ENCODE results near the gene FDXR.

The FDXR gene

DNA sequence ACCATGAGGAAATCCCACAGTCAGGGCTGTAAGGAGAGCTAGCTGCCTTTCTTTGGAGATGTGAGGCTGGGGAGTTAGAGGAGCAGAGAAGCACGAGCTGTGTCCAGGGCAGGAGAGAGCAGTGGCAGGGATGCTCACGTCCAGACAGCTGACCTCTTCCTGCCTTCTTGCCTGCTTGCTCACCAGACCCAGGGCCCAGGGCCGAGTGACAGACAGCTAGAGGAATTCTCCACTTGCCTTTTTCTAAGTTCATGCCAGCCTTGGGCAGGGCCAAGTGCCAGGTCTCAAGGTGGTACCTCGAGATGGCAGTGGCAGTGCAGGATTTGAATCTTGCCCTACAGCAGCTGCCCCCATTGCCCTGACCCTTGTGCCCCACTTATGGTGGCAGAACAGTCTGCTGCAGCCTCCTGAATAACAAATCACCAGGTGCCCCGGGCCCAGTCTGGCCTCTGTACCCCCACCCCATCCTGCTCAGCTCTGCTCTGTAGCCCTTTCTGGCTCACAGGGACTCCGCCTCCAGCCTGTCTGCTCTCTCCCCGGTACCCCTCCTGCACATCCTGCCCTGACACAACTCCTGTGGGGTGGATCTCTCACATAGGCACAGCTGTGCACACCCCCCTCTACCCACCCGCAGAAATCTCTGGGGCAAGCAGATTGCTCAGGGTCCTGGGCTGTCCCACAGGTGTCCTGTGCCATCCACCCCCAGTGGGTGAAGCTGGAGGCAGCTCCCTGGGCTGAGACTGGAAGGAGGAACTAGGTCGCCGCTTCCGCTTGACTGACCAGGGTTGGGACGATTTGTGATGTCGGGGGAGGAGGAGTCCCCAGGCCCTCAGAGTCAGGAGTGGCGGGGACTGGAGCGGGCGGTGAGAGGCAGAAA is 39.1 kb downstream of the FDXR start:
- DNase-seq: no peak

- DNase-seq: no peak
These were observed 40.4 kb downstream of the FDXR start for GRCh38 chr17:74832421-74832820.

DNA sequence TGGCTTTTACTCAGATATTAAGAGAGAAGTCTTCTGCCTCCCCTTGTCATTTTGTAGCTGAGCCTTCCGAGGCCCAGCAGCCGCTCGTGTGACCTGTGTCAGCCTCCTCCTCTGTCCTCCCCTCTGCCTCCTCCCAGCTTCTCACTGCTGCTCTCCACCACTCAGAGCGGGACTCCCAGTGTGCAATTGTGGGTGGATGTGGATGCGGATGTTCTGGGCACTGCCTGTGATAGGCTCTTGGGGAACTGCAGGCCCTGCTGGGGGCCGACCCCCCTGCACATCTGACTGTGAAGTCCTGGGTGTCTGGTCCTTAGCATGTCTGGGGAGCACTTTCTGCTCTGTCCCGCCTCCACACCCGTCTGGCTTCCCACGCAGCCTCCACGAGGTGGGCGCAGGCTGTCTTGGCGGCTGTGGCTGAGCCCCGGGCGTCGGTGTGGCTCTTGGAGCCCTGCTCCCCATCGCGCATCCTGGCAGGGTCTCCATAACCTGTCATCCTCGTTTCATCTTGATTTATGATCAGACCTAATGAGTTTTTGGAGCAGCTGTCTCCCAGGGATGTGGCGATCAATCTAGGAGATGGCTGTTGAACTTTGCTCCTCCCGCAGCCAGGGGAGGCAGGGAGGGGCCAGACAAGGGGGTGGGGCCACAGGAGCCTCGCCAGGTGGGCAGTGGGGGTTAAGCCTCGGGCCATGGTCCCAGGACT is 41.2 kb downstream of the FDXR start:
- DNase-seq: no peak

DNA sequence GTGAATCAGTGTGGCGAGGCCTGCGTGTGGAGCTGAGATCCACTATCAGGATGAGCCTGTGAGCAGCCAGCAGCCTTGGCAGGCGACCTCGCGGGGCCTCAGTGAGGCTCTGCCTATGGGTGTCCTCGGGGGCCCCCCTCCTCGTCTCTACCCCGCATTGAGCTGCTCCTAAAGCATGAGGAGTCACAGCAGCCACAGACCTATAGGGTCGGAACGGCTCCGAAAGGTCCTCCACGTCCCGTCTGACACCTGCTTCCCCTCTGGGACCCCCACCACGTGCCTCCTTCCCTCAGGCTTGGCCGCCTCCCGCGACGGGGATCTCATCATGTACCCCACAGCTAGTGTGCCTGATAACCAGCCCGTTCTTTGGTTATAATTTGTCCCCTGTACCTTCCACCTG is 41.9 kb downstream of the FDXR start:
- DNase-seq: no peak

DNA sequence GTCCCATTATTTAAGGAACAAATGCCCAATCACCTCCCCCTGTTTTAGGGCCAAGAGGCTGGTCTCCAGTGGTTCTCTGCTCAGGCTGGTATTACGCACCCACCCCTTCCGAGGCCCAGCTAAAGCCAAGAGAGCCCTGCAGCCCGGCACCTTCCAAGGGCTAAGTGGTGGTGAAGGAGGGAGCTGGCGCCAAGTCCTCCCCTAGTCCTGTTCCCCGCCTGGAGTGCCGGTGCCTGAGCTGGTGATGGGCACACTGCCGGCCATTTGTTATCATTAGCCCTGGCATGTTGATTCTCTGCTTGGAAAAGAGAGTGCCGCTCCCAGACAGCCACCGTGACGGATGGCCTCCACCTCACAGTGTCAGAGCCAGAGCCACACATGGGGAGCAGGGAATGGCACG is 45.0 kb downstream of the FDXR start:
- no peak for DNase-seq

DNA sequence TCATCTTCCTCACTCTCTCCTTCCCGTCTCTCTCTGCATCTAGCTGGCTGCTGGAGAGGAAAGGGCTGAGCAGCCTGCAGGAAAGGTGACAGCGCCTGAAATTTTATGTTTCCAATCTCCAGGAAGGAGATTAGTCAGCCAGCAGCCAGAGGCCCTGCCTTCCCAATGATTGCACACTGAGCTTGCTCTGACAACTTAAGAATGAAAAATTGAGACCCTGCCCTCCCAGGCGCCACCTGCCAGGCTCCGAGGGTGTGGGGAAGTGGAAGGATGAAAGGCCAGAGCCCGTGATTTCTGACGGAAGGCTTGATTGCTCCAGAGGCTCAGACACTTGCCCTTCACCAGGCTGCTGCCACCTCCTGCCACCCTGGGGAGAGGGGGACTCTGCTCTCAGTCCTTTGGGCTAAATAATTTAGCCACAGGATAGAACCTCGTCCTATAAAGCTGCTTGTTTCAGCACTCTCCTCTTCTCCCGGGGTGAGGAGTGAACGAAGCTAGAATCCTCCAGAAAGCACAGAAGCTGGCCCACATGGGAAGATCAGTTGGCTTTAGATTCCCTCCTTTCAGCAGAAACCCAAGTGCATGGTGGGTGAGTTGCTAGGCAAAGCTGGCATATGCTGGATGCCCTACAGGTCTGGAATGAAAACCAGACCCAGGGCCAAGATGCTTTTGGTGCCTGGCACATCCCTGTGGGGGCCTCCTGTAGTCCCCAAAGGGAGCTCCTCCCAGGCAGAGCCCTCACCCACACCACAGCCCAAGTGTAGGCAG is 46.7 kb downstream of the FDXR start:
- DNase-seq: no peak

DNA sequence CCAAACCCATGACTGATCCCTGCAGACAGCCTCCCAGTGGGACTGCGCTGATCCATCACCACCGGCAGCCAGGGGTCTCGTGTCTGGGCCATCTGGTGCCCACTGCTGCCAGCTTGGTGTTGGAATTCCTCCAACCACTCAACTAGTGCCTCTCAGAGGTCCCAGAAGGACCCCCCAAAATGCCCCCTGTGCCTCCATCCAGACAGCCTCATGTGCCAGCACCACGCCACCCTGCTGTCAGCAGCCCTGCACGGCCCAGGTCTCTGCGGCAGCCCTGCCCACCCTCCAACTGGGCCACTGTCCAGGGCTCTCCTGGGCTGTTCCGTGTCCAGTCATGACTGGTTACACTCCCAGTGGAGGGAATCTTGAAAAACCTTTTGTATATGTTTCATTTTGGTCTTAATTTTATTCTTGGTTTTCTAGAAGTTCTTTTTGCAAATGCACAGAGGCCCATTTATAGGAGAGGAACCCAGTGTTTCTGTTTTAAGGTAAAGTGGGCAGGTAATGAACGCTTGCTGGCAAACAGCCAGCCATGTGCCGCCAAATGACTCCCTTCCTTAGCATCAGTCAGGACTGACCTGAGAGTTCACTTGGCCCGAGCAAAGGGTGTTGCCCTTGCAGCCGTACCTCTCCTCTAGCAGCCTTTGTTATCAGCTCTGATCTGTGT is 47.7 kb downstream of the FDXR start:
- DNase-seq: no peak

DNA sequence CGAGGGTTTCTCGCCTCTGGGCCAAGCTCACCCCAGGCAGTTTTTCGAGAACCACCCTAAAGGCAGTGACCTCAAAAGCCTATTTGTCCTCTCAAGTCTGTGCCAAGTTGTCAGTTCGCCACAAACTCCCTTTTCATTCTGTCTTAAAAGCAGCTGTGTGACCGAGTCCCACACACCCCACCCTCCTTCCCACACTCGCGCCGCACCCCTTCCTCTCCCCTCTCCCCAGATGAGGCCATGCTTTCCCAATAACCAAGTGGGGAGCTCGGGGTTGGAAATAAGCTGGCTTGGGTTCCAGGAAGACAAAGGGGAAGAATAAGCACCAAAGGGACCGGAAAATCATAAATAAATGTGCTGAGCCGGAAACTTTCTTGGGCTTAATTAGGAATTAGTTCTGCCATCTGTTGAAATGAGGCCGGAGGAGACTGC is 49.8 kb downstream of the FDXR start:
- no peak for DNase-seq

GRCh38 chr17:74822335-74822938 is 50.4 kb downstream of the FDXR start:
- no peak for DNase-seq

- DNase-seq: no peak
These were observed 51.0 kb downstream of the FDXR start for GRCh38 chr17:74821655-74822334.

DNA sequence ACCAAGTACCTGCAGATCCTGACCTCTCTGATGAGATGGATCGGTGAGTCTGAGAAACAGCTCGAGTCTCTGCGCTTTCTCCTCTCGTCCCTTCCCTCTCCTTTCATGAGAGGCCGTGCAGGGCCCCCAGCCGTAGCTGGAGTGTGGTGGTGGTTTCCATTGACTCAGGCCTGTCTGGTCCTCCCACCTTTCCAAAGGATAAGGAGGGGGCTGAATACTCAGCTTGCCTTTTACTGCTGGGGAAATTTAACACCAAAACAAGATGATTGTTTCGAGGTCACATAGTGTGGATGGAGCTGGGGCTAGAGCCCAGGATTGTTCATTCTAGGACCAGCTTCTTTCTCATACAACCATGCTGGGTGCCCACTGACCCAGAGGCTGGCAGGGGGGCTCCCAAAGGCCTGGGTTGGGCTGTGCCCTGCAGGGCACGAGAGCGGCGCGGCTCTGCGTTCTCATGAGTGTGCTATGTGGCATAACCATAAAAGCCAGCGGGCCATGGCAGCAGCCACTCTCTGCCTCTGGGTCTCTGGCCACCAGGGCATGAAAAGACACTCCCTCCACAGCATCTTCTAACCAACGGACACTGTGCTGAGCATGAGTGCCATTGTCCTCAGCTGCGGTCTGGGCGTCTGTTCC is 52.9 kb downstream of the FDXR start:
- DNase-seq: no peak

- DNase-seq: no peak
These were observed 54.4 kb downstream of the FDXR start for GRCh38 chr17:74818291-74818938.

DNA sequence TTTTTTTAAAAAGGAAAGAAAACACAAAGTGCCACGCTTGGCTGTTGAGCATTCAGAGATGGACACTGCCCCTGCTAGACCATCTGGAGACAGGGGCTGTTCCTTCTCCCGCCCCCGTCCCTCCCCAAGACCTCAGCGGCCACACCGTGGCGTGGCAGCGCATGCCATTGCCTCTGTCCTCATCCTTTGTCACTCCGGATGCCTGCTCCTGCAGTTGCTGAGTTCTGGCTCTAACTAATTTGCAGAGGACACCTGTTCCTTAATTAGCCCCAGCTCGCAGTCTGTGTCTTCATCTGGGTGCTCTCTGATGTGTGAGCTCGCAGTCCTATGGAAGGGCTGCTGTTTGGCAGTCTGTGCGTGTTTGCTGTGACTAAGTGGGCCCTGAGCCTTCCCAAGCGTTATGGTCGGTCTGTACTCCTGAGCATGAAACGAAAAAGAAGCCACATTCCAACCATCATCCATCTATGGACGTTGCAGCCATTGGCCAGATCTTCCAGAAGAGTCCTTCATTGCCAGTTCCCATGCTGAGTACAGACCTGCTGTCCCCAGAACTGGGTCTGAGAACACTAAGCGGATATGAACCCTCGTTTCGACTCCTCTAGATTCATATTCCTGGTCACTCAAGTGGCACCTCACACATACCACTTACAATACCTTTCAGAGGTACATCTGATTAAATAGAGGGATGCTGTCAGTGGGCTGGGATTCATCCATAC is 55.7 kb downstream of the FDXR start:
- DNase-seq: no peak

DNA sequence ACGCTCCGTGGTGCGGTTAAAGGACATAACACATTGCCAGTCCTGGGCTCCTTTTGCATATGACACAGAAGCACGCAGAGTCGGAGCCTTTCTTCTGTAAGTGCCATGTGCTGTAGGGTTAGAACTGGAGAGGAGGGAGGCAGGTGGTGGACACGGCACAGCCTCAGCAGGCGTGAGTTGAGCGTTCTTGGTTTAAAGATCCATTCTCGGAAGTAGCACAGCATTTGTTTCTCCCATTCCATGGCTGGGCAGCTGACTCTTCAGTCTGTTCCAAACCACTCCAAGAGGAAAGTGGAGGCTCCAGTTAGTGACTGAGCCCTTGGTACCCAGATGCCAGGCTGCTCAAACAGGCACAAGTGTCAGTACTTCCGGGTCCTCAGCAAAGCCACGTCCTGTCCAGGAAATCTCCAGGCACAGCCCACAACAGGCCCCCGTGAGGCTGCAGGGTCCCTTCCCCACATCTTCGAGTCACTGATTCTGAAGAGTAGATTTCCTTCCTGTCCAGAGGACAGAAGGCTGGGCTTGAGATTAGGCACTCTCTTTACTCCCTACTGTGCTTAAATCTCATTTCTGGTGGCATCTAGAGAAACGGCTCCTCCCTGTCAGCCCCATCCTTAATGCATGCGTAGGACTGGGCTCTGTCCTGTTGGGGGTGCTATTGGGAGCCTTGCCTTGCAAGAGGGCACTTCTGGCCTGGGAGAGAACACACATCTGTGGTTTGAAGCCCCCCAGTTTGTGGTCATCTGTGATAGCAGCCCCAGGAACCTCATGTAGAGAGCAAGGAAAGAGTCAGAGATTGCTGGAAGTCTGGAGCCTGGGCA is 57.0 kb downstream of the FDXR start:
- DNase-seq: no peak

DNA sequence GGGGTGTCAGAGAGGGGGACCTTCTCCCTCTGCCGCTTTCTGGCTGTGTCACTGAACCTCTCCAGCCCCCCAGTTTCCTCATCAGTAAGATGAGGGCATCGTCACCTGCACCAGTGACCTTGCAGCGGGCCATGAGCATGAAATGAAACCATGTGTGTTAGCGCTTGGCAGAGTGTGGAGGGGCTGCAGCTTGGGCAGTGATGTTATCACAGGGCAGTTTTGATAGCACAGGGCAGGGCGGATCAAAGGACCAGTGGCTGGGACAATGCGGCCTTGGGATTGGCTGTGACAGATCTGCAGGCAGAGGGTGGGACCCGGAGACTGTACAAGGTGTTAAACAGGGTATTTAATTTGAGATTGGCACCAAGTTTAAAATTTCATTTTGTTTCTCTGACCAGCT is 57.7 kb downstream of the FDXR start:
- no peak for DNase-seq

GRCh38 chr17:74814453-74814852 is 58.3 kb downstream of the FDXR start:
- no peak for DNase-seq
